ENCODE results near the gene PSMA7.
"Not testable (repeated sequence)": the region's sequence is repeated elsewhere in the genome, so short reads cannot be mapped to it uniquely, and the experiment has no call there.

Gene PSMA7

DNA sequence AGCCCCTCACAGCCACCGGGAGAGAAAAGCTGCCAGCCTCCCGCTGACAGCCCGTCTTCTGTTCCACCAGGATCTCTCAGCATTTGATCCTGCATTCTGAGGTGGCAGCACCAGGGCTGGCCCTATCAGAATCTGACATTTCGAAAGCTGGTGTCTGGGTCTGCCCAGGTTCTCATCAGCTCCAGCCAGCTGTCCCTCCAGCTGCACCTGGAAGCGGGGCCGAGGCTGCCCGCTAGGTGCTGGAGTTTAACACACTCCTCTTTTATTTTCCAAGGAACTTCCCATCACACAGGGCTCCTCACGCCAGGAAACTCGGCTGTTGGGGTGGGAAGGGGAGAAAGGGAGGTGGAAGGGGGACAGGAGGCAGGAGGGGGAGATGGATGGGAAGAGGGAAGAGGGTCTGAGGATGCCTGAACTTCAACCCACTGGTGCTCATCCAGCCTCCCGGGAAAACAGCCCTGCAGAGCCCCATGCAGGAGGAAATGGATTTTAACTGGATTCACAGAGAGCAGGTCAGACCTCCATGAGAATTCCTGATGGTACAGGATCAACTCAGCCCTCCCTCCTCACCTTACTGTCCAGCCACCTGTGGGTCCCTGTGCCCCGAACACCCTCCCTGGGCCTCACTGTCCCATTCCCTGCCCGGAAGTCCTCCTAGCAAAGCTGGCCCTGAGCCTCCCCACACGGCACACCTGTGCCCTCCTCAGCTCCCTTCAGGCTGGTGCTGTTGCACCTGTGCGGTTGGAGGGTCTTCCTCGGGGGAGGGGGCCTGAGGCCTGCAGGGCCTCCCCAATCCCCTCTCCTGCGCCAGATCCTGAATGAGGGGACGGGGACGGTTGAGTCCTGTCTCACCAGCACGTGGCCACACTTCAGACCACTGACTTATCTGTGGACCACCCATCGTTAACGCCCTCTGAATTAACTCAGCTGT, 24.8 kb downstream of the PSMA7 start:
- DNase-seq (ENCODE audit: low read depth) = no peak
- TF ChIP-seq CTCF (conservative IDR thresholded peaks at IDR 0.05; ENCODE audit: low read length) = no peak
- no peak overlapping the region for H3K4me3 ChIP-seq (ENCODE audit: low read length)

GRCh38 chr20:62117658-62118057, 25.5 kb downstream of the PSMA7 start:
- TF ChIP-seq CTCF (conservative IDR thresholded peaks at IDR 0.05; ENCODE audit: low read length) = no peak
- DNase-seq (ENCODE audit: low read depth) = no peak
- no peak overlapping the region for H3K4me3 ChIP-seq (ENCODE audit: low read length)

DNA sequence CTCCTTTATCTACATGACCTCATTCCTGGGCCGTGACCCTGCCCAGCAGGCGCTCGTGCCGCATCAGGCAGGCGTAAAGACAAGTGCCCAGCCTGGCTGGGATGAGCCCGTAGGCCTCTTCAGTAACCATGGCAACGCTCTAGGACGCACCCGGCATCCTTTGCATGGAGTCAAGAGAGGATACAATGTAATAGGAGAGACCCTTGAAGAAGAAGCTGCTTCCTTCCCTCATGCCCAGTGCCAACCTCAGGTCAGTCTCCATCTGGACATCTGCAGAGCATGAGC, 25.9 kb downstream of the PSMA7 start:
- TF ChIP-seq CTCF (conservative IDR thresholded peaks at IDR 0.05; ENCODE audit: low read length) = no peak
- no peak for DNase-seq (ENCODE audit: low read depth)
- no peak overlapping the region for H3K4me3 ChIP-seq (ENCODE audit: low read length)

DNA sequence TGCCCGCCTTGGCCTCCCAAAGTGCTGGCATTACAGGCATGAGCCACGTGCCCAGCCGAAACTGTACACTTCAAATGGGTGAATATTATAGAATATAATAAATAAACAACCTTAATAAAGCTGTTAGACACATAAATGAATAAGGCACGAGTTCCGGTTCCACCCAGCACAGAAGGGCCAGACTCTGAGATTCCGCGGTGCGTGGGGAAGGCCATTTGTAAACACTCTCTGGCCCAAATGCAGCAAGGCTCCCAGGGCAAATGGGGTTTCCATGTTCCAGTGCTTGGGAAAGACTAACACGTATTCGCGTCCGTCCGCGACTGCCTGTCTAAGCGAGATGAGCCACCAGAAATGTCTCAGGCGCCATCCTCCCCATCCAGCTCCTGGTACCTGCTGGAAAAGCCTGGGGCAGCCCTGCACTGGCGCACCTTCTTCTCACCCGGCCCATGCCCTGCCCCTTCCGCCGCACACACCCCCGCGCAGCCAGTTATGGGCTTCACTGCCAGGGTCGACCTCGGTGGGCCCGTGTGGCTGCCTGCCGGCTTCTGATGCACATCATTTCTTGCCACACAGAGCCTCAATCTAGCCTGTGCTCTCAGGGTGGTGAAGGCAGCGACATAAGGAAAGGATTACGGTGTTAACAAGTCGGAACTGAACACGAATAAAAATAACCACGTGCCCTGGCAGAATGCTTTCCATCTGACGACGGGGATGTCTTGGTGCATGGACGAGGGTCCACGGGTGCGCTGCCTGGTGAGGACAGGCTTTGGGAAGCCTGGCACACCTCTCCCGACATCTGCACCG, 26.4 kb downstream of the PSMA7 start:
- H3K4me3 ChIP-seq (ENCODE audit: low read length) = no peak overlapping the region
- DNase-seq (ENCODE audit: low read depth) = no peak
- TF ChIP-seq CTCF (conservative IDR thresholded peaks at IDR 0.05; ENCODE audit: low read length) = no peak

DNA sequence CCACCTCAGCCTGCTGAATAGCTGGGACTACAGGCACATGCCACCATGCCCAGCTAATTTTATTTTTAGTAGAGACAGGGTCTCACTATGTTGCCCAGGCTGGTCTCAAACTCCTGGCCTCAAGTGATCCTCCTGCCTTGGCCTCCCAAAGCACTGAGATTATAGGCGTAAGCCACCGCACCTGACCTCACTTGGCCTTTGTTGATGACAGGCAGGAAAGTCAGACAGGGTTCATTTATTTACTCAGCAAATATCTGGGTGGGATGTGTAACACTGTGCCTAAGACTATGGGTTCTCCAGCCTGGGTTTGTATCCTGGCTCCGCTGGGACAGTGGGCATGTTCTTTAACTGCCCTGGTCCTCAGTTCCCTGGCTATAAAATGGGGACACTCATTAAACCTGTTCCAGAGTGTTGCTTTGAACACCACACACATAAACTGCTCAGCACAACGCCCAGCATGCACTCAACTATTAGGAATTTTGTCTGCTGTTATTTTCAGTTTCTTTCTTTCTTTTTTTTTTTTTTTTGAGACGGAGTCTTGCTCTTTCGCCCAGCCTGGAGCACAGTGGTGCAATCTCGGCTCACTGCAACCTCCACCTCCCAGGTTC, 27.3 kb downstream of the PSMA7 start:
- not testable (repeated sequence) for H3K4me3 ChIP-seq (ENCODE audit: low read length); DNase-seq (ENCODE audit: low read depth)

GRCh38 chr20:62114894-62115293, 28.3 kb downstream of the PSMA7 start:
- no peak for DNase-seq (ENCODE audit: low read depth)
- no peak for TF ChIP-seq CTCF (conservative IDR thresholded peaks at IDR 0.05; ENCODE audit: low read length)
- H3K4me3 ChIP-seq (ENCODE audit: low read length) = no peak overlapping the region

GRCh38 chr20:62112368-62112767, 30.8 kb downstream of the PSMA7 start:
- DNase-seq (ENCODE audit: low read depth) = no peak
- no peak for TF ChIP-seq CTCF (conservative IDR thresholded peaks at IDR 0.05; ENCODE audit: low read length)

More at GRCh38 chr20:62112368-62112767, 30.8 kb downstream of the PSMA7 start:
- no peak overlapping the region for H3K4me3 ChIP-seq (ENCODE audit: low read length)
